ENCODE data around the gene HES6.
"Not testable (repeated sequence)": the region's sequence is repeated elsewhere in the genome, so short reads cannot be mapped to it uniquely, and the experiment has no call there.

Gene HES6

GRCh38 chr2:238273433-238273832, 33.6 kb upstream of the HES6 start:
- not testable (repeated sequence) for DNase-seq (ENCODE audit: low read depth)

- DNase-seq (ENCODE audit: low read depth): no peak
Measured at GRCh38 chr2:238272156-238272555, 32.3 kb upstream of the HES6 start.

GRCh38 chr2:238271686-238272085, 31.8 kb upstream of the HES6 start:
- DNase-seq (ENCODE audit: low read depth): not testable (repeated sequence)

- no peak for DNase-seq (ENCODE audit: low read depth)
Measured at GRCh38 chr2:238271061-238271554, 31.3 kb upstream of the HES6 start.

GRCh38 chr2:238270606-238271005, 30.8 kb upstream of the HES6 start:
- no peak for DNase-seq (ENCODE audit: low read depth)

- no peak for DNase-seq (ENCODE audit: low read depth)
Measured at GRCh38 chr2:238269741-238270140, 29.9 kb upstream of the HES6 start.

- no peak for DNase-seq (ENCODE audit: low read depth)
Measured at GRCh38 chr2:238267884-238268680, 28.2 kb upstream of the HES6 start.

GRCh38 chr2:238267341-238267710, 27.5 kb upstream of the HES6 start:
- no peak for DNase-seq (ENCODE audit: low read depth)

GRCh38 chr2:238265605-238266004, 25.8 kb upstream of the HES6 start:
- no peak for DNase-seq (ENCODE audit: low read depth)

- no peak for DNase-seq (ENCODE audit: low read depth)
Measured at GRCh38 chr2:238264072-238264460, 24.2 kb upstream of the HES6 start.

GRCh38 chr2:238263204-238264071, 23.6 kb upstream of the HES6 start:
- peak; percentile 25 for DNase-seq (ENCODE audit: low read depth)

- DNase-seq (ENCODE audit: low read depth): no peak
Measured at GRCh38 chr2:238262496-238263122, 22.8 kb upstream of the HES6 start.

- no peak for DNase-seq (ENCODE audit: low read depth)
Measured at GRCh38 chr2:238261718-238262375, 22.0 kb upstream of the HES6 start.

GRCh38 chr2:238260883-238261282, 21.0 kb upstream of the HES6 start:
- no peak for DNase-seq (ENCODE audit: low read depth)

GRCh38 chr2:238259061-238260020, 19.5 kb upstream of the HES6 start:
- no peak for DNase-seq (ENCODE audit: low read depth)

- DNase-seq (ENCODE audit: low read depth): no peak
Measured at GRCh38 chr2:238257786-238258700, 18.2 kb upstream of the HES6 start.

- DNase-seq (ENCODE audit: low read depth): peak; percentile 55
Measured at GRCh38 chr2:238256594-238257104, 16.8 kb upstream of the HES6 start.

- DNase-seq (ENCODE audit: low read depth): no peak
Measured at GRCh38 chr2:238256111-238256510, 16.3 kb upstream of the HES6 start.

- DNase-seq (ENCODE audit: low read depth): no peak
Measured at GRCh38 chr2:238255636-238256035, 15.8 kb upstream of the HES6 start.

GRCh38 chr2:238255151-238255551, 15.3 kb upstream of the HES6 start:
- DNase-seq (ENCODE audit: low read depth): no peak

Measured in T-helper 22 cell (primary cell).